ENCODE data around the gene ENTHD1.
A peak's percentile ranks its signal among the peaks of the same experiment; 100 is the strongest.
"Not testable (repeated sequence)": the region's sequence is repeated elsewhere in the genome, so short reads cannot be mapped to it uniquely, and the experiment has no call there.

The ENTHD1 gene

DNA sequence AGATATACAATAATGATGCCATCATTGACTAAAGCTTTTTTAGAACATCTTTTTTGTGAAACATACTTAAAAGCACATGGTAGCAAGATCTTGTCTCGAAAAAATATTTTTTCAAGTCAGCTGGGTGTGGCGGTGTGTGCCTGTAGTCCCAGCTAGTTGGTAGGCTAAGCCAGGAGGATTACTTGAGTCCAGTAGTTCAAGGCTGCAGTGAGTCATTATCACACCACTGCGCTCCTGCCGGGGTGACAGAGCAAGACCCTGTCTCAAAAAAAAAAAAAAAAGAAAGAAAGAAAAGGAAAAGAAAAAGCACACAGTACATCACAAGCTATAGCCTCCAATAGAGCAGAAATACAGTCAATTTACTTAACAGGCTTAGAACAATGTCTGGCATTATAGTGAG, 37.0 kb downstream of the ENTHD1 start:
- H3K4me1 Mint-ChIP-seq = peaks cover 11% of the 10 kb centered on the region

GRCh38 chr22:39852799-39853198, 40.8 kb downstream of the ENTHD1 start:
- H3K9me3 Mint-ChIP-seq = no peaks in the 10 kb centered on the region
- H3K4me1 Mint-ChIP-seq = no peaks in the 10 kb centered on the region
- DNase-seq (ENCODE audit: low spot score in 2 of 2) = no peak
- ATAC-seq = no peak
- no peak overlapping the region for H3K4me3 Mint-ChIP-seq
- no peaks in the 10 kb centered on the region for H3K36me3 Mint-ChIP-seq
- no peak overlapping the region for H3K27ac Mint-ChIP-seq

More for the DNA sequence above, 37.0 kb downstream of the ENTHD1 start:
- no peaks in the 10 kb centered on the region for H3K9me3 Mint-ChIP-seq
- H3K4me3 Mint-ChIP-seq = no peak overlapping the region
- no peak for DNase-seq (ENCODE audit: low spot score in 2 of 2)
- no peak for ATAC-seq
- H3K36me3 Mint-ChIP-seq = no peaks in the 10 kb centered on the region
- no peak overlapping the region for H3K27ac Mint-ChIP-seq

- Mint-ChIP-seq H3K27ac (no peak overlapping the region), H3K9me3 (no peaks in the 10 kb centered on the region), H3K4me1 (no peaks in the 10 kb centered on the region), H3K4me3 (no peak overlapping the region), H3K36me3 (no peaks in the 10 kb centered on the region)
- ATAC-seq (no peak), DNase-seq (ENCODE audit: low spot score in 2 of 2) (no peak)
These were observed 41.8 kb downstream of the ENTHD1 start for GRCh38 chr22:39851606-39852315.

DNA sequence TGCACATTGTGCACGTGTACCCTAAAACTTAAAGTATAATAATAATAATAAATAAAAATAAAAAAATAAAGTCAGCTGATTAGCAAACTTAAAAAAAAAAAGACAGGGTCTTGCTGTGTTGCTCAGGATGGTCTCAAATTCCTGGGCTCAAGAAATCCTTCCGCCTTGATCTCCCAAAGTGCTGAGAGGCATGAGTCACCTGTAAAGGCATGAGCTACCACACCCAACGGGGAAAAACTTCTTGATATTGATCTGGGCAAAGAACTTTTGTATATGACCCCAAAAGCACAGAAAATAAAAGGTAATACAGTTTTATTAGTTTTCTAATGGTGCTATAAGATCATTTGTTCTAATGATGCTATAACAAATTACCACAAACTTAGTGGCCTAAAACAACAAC, 46.1 kb downstream of the ENTHD1 start:
- DNase-seq (ENCODE audit: low spot score in 2 of 2) = no peak
- Mint-ChIP-seq H3K36me3 (no peaks in the 10 kb centered on the region), H3K9me3 (no peaks in the 10 kb centered on the region), H3K4me1 (no peaks in the 10 kb centered on the region), H3K27ac (no peak overlapping the region), H3K4me3 (no peak overlapping the region)
- no peak for ATAC-seq

- H3K27ac Mint-ChIP-seq; DNase-seq (ENCODE audit: low spot score in 2 of 2); H3K4me1 Mint-ChIP-seq; H3K9me3 Mint-ChIP-seq; H3K36me3 Mint-ChIP-seq; ATAC-seq; H3K4me3 Mint-ChIP-seq: not testable (repeated sequence)
These were observed 47.0 kb downstream of the ENTHD1 start for GRCh38 chr22:39846539-39846938.

DNA sequence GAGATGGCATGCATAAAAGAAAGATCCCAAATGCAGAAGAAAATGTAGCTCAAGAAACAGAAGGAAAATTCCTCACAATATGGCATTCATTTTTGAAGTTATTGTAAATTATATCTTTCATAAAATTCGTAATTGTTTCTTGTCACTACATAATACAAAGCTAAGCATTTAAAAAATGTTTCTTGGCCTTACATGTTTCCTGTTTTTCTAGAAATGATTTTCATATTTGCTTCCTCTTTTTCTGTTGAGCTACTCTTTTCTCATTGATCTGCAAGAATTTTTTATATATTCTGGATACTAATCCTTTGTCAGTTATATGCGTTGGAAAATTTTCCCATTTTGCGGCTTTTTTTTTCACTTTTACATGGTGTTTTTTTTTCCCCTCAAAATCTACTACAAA, 48.0 kb downstream of the ENTHD1 start:
- H3K27ac Mint-ChIP-seq = no peak overlapping the region
- H3K36me3 Mint-ChIP-seq = no peaks in the 10 kb centered on the region
- H3K9me3 Mint-ChIP-seq = no peaks in the 10 kb centered on the region
- H3K4me3 Mint-ChIP-seq = no peak overlapping the region
- no peak for DNase-seq (ENCODE audit: low spot score in 2 of 2)
- no peaks in the 10 kb centered on the region for H3K4me1 Mint-ChIP-seq
- no peak for ATAC-seq

DNA sequence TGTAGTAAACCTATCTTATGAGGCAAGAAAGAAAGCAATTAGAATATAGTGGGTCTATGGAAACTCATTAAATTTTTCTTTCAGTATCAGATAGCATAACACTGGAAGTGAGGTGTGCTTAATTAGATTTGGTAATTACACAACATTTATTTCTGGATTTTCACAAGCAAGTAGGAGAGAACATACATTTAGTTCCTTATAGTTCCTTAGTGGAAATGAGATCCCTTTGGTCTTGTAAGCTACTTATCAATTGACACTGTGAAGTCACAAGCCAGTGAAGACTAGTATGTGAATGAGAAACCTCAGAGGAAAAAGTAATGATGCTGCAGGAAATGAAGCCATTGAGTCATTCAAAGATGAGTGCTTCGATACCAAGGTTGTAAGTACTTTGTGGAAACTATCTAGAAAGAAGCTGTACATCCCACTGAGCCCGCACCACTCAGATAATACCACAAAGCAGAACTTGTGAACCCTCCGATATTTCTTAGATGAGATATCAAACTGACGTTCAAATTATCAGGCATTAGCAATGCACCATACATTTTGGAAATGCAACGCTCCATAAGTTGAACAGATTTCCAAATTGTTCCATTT, 53.5 kb downstream of the ENTHD1 start:
- ATAC-seq = peak; percentile 100
- Mint-ChIP-seq H3K4me1 (peaks cover 15% of the 10 kb centered on the region), H3K36me3 (no peaks in the 10 kb centered on the region), H3K27ac (peak overlapping the region; percentile 50), H3K4me3 (no peak overlapping the region), H3K9me3 (no peaks in the 10 kb centered on the region)
- DNase-seq (ENCODE audit: low spot score in 2 of 2) = peak in 1 of 2 donors; percentile 56

GRCh38 chr22:39839204-39839603, 54.4 kb downstream of the ENTHD1 start:
- Mint-ChIP-seq H3K4me1 (peaks cover 15% of the 10 kb centered on the region), H3K27ac (no peak overlapping the region), H3K36me3 (no peaks in the 10 kb centered on the region), H3K4me3 (no peak overlapping the region), H3K9me3 (no peaks in the 10 kb centered on the region)
- no peak for ATAC-seq
- DNase-seq (ENCODE audit: low spot score in 2 of 2) = no peak

DNA sequence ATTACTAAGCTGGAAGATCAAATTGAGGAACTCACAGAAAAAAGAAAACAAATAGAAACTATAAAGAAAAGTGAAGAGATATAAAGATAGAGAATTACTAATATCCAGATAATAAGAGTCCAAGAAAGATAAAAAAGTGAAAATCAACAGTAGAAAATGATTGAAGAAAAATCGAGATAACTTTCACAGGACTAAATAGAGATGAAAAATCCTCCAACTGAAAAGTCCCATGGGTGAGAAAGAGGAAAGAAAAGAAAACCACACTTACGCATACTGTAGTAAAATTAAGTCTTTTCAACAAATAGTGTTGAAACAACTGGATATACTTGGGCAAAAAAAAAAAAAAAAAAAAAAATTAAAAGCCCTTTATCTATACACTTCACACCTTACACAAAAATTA, 60.0 kb downstream of the ENTHD1 start:
- no peaks in the 10 kb centered on the region for H3K9me3 Mint-ChIP-seq
- DNase-seq (ENCODE audit: low spot score in 2 of 2) = no peak
- ATAC-seq = no peak
- no peak overlapping the region for H3K27ac Mint-ChIP-seq
- H3K4me3 Mint-ChIP-seq = no peak overlapping the region
- H3K36me3 Mint-ChIP-seq = no peaks in the 10 kb centered on the region
- no peaks in the 10 kb centered on the region for H3K4me1 Mint-ChIP-seq

DNA sequence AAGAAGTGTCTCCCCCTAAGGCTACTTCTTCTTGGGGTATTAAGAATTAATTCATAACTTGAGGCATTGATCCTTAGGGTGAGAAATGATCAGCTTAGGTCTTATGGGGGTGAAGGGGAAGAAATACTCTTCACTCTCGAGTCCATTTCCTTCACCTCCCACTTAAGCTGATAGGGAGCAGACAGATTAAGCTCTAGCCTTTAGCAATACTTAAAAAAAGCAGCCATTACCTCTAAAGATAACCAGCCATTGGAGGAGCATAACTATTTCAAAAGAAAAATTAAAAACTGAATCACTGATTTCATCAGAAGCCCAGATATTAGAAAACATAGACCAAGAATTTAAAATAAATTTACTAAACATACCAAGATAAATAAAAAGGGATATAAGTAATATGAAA, 60.5 kb downstream of the ENTHD1 start:
- Mint-ChIP-seq H3K4me1 (no peaks in the 10 kb centered on the region), H3K27ac (no peak overlapping the region), H3K4me3 (no peak overlapping the region), H3K36me3 (no peaks in the 10 kb centered on the region), H3K9me3 (no peaks in the 10 kb centered on the region)
- DNase-seq (ENCODE audit: low spot score in 2 of 2) (no peak), ATAC-seq (no peak)

DNA sequence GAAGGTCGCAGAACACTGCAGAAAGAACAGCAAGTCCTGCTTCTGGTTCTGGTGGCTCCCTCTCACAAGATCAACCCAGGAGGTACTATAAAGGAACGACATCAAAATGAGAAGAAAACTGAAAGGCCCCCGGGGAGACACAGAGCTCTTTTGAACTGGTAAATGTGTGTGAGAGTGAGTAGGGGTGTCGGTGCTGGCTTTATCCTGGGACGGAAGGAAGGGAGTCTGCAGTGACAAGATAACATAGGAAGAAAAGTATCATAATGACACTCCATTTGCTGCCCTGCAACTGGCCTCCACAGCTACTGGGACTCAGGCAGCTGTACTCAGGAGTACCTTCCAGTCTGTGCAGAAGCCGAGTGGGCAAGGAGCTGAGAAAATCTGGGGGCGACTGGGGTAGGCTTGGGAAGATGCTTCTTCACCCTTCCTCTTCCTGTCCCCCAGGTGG, 60.9 kb downstream of the ENTHD1 start:
- ATAC-seq = no peak
- H3K9me3 Mint-ChIP-seq = no peaks in the 10 kb centered on the region
- no peaks in the 10 kb centered on the region for H3K36me3 Mint-ChIP-seq
- H3K27ac Mint-ChIP-seq = no peak overlapping the region
- no peak for DNase-seq (ENCODE audit: low spot score in 2 of 2)
- no peaks in the 10 kb centered on the region for H3K4me1 Mint-ChIP-seq
- no peak overlapping the region for H3K4me3 Mint-ChIP-seq

DNA sequence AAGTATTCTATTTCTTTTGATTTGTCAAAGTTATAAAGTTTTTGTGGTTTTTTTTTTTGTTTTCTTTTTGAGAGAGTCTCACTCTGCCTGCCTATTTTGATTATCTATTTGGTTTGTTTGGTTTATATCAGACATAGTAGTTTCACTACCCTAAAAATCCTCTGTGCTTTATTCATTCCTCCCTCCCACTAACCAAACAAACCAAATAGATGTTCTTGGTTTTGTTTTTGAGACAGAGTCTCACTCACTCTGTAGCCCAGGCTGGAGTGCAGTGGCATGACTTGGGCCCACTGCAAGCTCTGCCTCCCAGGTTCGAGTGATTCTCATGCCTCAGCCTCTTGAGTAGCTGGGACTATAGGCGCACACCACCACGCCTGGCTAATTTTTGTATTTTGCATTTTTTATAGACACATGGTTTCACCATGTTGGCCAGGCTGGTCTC, 67.9 kb downstream of the ENTHD1 start:
- peak; percentile 95 for ATAC-seq

GRCh38 chr22:39821008-39821407, 72.6 kb downstream of the ENTHD1 start:
- Mint-ChIP-seq H3K9me3 (no peaks in the 10 kb centered on the region), H3K36me3 (no peaks in the 10 kb centered on the region), H3K27ac (no peak overlapping the region), H3K4me3 (no peak overlapping the region), H3K4me1 (no peaks in the 10 kb centered on the region)
- DNase-seq (ENCODE audit: low spot score in 2 of 2) (no peak), ATAC-seq (no peak)

More for the DNA sequence above, 67.9 kb downstream of the ENTHD1 start:
- Mint-ChIP-seq H3K9me3 (no peaks in the 10 kb centered on the region), H3K4me3 (no peak overlapping the region), H3K4me1 (no peaks in the 10 kb centered on the region), H3K27ac (no peak overlapping the region), H3K36me3 (no peaks in the 10 kb centered on the region)
- no peak for DNase-seq (ENCODE audit: low spot score in 2 of 2)

DNA sequence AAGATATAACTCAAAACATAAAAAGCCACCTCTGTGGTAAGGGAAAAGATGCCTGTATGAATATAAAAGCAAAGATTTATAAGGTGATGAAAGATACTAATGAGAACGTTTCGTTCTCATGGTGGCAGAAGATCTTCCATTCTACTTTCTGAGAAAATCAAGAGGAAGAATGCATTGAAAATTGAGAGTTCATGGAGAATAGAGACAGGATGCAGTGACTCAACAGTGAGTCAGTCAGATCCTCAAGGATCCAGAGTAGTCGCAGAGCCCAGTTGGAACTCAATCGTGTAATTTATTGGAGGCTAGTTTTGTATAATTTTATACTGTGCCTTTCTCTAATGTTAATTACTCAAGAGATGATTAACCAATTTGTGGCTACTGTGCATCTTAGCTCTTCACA, 73.3 kb downstream of the ENTHD1 start:
- Mint-ChIP-seq H3K9me3 (no peaks in the 10 kb centered on the region), H3K27ac (no peak overlapping the region), H3K4me1 (no peaks in the 10 kb centered on the region), H3K36me3 (no peaks in the 10 kb centered on the region), H3K4me3 (no peak overlapping the region)
- no peak for ATAC-seq
- no peak for DNase-seq (ENCODE audit: low spot score in 2 of 2)

- H3K4me1 Mint-ChIP-seq = no peaks in the 10 kb centered on the region
- DNase-seq (ENCODE audit: low spot score in 2 of 2) (no peak), ATAC-seq (no peak)
- no peaks in the 10 kb centered on the region for H3K9me3 Mint-ChIP-seq
- H3K27ac Mint-ChIP-seq = no peak overlapping the region
- no peaks in the 10 kb centered on the region for H3K36me3 Mint-ChIP-seq
- H3K4me3 Mint-ChIP-seq = no peak overlapping the region
These were observed 74.1 kb downstream of the ENTHD1 start for GRCh38 chr22:39819429-39819828.

GRCh38 chr22:39818094-39818493, 75.5 kb downstream of the ENTHD1 start:
- no peak overlapping the region for H3K27ac Mint-ChIP-seq
- H3K9me3 Mint-ChIP-seq = no peaks in the 10 kb centered on the region
- ATAC-seq (no peak), DNase-seq (ENCODE audit: low spot score in 2 of 2) (no peak)
- no peaks in the 10 kb centered on the region for H3K4me1 Mint-ChIP-seq
- H3K36me3 Mint-ChIP-seq = no peaks in the 10 kb centered on the region
- H3K4me3 Mint-ChIP-seq = no peak overlapping the region
